Activated CD8-positive, alpha-beta memory T cell treated with anti-CD3 and anti-CD28 coated beads, Interleukin-2, amount 50 U/mL, for 24 hours (primary cell): ENCODE measurements around the gene APOC3.

ENCODE experiments used
- DNase-seq: peaks from one replicate; pipeline ENCODE4 v3.0.0-alpha.2; 2020; ENCODE audit errors: extremely low read depth

The APOC3 gene

DNA sequence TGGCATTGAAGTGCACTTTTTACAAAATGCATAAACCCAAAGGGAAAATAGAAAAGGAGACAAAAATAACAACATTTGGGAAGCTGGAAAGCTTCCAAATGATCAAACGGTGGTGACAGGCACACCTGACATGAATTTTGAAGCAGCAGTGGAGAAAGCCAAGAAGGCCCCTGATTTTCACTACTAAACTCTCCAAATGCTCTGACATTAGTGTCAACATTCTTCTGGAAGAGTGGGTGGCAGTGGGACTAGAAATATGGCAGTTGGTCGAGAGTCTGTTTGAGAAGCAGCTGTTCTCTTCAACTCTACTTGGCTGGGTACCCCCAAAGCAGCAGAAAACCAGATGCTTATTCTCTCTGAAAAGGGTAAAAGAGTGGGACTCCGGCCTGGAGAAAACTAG, 25.7 kb upstream of the APOC3 start:
- no peak for DNase-seq

DNA sequence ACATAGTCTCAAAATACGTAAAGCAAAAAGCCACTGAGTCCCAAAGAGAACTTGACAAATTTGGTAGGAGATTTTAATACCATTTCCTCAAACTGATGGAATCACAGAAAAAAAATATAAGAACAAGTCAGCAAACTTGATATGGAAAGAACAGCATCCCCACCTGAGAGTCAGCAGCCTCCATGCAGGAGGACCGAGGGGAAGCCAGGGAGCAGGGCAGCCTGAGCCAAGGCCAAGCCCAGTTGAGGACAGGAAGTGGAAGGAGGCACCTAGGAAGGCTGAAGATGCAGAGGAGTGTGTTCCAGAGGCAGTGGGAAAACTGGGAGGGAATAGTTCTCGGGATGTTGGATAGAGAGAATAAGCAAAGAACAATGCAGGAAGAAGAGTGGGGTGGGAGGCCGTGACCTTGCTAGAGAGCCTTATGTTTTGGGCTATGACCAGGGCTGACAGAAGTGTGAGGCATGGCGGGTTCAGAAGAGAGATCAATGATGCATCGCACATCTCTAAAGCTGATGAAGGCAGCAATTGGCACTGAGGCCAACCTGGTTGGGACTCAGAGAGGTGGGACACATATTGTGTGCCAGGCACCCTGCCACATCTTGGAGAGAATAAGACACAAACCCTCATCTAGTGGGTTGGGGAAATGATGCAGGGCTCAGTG, 22.0 kb upstream of the APOC3 start:
- no peak for DNase-seq

DNA sequence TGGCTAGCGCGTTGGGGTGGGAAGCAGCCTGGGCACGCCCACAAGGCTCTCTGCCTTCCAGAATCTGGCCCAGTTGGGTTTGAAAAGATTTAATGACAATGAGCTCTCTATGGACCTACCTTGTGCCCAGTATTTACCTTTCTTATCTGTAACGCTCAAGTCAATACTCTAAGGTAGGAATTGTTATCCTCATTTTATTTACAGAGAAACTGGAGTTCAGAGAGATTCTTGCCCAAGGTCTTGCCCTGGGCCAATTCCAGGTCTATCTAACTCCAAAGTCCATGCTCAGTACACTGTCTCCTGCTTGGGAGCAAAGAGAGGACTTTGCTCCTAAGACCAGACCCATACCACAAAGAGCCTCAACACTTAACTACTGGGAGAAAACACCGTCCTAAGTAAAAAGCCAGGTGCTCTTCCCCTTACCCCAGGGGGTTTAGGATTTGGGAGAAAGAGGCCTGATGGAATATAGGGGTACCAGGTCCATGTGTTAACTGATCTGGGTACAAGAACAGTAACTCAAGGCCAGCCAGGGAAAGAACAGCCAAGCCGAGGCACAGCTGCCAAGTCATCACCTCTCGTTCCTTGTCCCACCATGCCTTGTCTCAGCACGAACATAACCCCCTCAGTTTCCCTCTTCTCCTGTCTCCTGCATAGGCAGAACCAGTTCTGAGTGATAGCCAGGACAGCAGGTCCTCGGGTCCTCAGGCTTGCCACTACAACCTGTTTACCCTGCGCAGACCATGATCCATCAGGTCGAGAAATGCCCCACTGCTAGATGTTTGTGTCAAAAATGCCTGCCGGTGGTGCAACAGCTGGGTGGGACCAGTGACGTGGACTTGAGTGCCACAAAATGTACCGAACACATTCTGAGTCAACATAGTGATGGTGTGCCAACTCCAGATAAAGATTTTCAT, 21.2 kb upstream of the APOC3 start:
- DNase-seq = no peak

DNA sequence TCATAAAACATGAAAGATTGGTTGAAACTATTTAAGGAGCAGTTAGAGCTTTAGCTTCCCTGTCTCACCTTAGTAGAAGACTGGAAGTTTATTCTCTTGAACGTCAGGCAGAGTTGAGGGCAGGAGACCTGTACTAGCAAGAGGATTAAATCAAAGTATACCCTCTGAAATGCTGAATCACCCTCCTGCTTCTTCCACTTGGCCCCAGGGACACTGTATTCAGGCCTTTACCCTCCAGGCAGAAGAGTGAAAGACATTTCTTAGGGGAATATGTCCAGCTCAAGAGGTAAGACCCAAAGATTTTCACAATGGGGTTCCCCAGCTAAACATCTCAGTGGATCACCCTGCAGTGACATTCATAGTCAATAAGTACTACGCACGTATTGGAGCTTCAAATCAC, 18.5 kb upstream of the APOC3 start:
- DNase-seq = no peak

DNA sequence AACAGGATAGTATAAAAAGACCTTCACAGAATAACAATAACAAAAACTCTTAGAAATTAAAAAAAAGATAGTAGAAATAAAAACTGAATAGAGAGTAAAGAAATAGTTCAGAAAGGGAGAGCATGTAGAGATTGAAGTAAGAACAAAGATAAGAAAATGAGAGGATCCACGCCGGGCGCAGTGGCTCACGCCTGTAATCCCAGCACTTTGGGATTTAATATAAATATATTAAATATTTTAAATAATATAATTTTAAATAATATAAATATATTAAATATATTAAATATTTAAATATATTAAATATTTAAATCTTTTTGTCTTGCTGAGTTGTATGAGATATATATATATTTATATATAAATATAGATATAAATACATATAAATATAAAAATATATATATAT, 17.6 kb upstream of the APOC3 start:
- no peak for DNase-seq

DNA sequence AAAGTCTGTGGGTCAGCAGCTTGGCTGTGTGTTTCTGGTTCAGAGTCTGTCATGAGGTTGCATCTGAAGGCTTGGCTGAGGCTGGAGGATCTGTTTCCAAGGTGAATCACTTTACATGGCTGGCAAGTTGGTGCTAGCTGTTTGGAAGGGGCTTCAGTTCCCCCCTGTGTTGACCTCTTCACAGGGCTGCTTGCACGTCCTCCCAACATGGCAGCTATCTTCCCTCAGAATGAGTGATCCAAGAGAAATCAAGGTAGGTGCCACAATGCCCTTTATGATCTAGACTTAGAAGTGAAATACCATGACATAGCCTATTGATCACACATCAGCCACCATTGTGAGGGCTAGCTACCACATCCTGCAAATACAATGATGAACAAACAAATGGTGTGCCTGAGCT, 16.5 kb upstream of the APOC3 start:
- no peak for DNase-seq

DNA sequence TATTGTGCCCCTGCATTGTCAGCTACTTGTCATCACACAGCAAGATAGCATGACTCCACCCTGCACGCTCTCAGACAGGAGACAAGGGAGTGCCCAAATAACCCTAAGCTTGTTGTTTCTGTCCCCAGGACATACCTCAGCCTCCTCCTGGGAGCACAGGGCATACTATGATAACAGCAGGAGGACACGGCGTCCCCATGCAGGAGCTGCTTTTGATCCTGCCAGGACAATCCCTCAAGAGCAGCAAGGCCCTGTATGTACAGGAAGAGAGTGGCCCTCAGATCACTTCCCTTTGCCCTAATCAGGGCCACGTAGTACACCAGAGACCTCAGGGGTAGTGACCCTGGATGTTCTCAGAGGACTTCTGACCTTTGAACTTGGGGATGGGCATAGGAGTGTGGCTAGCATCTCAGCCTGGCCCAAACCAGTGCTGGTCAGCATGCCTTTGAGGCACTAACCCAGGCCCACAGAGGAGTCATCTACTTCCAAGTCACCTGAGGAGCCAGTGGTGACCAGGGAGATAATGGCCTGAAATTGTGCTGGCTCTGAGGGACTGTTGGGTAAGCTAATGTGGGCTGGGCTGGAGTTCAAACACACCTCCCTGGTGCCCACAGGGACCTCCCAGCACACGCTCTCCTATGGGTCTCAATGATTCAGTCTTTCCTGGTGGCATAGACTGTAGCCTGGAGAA, 15.8 kb upstream of the APOC3 start:
- no peak for DNase-seq

DNA sequence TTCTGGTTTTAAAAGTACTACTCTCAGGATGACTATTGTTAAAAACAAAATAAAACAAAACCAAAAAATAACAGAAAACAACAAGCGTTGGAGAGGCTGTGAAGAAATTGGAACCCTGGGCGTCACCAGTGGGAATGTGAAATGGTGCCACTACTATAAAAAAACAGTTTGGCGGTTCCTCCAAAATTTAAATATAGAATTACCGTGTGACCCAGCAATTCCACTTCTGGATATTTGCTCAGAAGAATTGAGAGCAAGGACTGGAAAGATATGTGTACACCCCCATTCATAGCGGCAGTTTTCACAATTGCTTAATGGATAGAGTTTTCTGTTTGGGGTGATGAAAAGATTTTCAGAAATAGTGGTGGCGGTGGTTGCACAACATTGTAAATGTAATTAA, 15.2 kb upstream of the APOC3 start:
- no peak for DNase-seq

DNA sequence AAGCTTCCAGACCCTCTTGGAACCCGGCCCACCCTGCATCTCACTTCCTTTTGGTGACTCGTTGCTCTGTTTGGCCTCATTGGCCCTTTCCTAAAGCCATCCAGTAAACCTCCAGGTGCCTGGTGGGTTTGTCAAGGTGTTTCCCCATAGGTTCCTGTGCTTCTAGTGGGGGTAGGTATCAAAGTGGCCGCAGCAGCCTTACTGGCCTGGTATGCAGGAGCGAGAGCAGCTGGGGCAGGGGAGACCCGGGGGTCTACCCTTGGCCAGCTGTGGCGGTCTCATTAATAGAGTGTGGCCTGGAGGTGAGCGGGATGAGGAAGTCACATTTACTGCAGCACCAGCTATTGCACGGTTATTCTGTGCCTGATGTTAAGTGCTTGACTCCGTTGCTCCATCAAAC, 10.7 kb upstream of the APOC3 start:
- DNase-seq = no peak

DNA sequence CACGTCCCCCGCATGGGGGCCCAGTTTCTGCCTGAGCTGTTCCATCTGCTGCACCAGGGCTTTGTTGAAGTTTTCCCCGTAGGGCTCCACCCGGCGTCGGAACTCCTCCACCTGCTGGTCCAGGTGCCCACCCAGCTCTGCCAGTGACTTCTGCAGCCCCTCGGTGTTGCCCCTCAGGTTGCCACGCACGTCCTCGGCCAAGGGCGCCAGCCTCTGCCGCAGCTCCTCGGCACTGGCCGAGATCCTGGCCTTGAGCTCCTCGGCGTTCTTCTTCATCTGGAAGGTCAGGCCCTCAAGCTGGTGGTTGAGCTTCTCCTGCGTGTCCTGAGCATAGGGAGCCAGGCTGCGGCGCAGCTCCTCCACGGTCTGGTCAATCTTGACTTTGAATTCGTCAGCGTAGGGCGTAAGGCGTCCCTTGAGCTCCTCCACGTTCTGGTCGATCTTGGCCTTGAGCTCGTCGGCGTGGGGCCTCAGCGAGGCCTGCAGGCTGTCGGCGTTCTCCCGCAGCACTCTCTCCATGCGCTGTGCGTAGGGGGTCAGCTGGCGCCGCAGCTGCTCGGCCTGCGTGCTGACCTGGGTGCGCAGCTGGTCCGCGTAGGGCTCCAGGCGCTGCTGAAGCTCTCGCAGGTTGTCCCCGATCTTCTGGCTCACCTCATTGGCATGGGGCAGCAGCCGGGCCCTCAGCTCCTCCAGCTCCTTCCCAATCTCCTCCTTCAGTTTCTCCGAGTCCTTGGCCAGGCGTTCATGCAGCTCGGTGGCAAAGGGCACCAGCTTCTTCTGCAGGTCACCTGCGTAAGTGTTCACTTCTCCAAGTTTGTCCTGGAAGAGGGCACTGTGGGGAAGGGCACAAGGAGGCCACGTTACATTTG, 8.4 kb upstream of the APOC3 start:
- DNase-seq = no peak

DNA sequence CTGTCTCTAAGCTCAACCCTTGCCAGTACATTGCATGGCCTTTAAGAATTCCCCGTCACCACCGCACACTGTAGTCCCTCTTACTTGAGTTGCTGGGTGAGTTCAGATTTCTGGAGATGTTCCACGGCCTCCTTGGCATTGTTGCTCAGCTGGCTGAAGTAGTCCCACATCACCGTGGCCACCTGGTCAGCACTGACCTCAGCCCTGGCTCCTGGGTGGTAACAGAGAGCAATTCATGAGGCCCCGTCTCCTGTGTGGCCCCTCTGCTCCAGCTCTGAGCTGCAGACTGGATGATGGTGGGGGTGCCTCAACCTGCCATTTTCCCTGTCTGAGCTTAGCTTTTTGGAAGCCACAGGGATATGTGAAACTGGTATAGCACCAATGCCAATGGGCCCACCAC, 7.1 kb upstream of the APOC3 start:
- DNase-seq = no peak

DNA sequence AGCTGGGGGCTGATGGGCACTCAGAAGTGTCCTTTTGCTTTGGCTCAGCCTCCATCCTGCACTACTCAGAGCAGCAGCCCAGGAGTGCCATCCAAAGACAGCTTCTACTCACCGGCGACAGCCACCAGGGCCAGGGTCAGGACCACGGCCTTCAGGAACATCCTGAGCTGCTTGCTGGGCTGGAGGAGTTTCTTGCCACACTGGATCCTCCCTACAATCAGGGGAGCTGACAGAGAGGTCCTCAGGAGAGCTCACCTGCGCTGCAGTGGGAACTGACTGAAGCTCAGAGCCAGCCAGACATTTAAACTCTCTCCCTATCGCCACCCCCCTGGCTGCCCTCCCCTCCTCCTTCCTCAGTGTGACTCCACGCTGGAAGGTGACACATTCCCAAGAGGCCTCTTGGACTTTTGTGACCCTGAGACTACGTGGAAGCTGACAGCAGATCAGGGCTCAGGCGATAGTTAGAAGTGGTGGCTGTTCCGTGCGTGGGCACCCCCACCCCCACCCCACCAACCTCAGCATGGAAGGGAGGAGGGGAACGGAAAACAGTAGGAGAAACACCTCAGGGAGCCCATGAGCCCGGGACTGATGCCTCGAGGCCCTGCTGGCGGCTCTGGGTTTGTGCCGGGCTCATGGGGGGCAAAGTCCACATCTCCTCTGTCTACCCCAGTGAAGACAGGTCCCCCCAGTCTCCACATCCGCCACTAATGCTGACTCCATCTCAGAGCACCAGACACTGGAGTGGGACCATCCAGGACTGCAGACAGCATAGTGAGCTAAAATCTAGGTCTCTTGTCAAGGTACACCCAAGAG, 6.5 kb upstream of the APOC3 start, which contains the start of gene APOA4:
Gene APOA4 (minus strand): TSS at position 274 of the 813 bp plus-strand sequence. CDS start 113 bp downstream, at position 161.
- DNase-seq = no peak

DNA sequence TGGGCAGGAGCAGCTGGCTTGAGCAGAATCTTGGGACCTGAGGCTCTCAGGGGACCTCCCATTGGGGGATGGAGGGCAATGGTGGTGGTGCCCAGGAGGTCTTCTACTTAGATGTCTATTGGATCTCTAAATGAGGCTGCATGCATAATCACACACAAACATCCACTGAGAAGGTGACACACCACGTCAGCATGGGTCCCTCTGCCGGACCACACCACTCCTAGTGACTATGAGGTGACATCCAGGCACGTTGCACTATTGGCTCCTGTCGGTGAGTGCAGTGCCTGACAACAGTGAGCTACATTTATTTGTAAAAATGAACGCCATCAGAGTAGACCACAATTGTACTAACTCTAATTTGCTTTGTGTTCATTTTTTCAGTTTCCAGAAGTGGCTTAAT, 4.3 kb upstream of the APOC3 start:
- DNase-seq = no peak

DNA sequence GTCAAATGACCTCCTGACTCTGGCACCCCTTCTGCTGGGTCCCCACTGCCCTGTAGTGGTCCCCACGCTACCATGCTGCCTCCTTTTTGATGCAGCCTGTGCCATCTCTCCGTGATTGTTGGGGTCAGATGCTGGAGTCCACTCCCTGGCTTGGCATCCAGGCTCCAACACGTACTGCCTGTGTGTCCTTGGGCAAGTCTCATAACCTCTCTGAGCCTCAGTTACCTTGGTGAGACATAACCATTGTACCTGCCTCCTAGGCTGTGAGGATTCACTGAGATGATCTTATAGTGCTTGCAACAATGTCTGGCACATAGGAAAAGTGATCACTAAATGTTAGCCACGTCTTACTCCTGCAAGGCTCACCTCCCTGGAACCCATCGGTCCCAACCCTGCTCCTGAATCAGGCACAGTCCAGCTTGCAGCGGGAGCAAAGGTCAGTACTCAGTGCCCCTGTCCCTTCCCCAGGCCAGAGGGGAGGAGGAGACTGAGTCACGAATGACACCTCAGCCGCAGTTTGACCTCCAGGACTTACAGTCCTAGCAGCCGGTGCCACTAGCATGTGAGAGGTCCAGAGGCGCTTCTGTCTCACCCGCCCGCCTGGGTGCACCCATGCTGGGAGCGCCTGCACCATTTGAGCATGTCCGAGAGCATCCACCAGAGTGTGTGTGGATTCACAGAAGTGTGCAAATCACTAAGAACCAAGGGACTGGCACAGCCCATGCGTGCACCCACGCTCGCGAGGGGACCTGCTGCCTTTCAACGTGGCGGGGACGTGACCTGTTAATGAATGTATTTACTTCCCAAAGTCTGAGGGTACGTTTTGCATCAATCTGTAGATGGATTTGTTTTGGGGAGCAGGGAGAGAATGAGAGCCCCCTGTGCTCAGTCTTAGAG, 3.6 kb upstream of the APOC3 start:
- DNase-seq = no peak

DNA sequence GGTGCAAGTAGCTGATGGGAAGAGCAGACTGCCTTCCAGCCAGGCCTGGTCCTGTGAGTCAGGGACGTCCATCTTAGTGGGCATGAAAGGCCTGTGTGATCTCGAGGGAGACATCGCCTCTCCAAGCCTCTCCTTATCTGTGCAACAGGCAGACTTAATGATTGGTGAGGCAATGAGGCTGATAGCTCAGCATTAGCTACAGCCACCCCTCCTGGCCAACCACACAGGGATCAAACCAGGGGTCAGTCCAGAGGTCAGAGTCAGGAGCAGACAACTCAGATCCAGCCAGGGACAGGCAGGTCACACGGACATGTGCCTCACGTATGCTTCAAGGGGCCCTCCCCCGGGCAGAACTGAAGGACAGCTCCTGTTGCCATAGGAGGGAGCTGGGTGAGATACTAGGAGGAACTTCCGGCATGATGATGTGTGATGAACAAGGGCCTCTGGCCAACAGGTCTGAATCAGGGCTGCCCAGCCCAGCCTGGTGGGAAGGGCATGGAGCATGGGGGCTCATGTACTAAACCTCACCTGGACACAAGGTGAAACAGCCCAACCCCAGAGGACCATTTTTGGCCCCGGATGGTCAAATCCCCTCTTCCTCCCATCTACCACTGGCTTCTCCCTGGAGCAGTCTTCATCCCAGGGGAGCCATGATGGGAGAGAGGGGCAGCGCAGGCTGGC, 2.8 kb upstream of the APOC3 start:
- no peak for DNase-seq

DNA sequence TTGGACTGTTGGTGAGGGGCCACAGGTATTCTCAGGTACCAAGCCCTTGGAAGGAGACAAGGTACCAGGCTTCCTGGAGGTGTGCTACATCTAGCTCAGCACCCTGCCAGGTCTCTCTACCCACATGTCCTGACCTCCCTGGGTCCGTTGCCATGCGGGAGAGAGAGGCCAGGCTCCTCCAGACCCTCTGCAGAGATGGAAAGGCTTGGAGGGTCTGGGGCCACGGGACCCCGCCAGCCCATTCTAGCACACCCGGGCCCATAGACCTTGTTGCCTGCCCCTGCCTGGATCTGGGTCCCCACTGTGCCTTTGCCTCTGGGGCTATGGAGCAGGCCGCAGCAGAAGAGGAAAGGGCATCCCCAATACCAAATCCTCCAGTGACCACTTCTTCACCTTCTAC, 2.2 kb upstream of the APOC3 start:
- no peak for DNase-seq

DNA sequence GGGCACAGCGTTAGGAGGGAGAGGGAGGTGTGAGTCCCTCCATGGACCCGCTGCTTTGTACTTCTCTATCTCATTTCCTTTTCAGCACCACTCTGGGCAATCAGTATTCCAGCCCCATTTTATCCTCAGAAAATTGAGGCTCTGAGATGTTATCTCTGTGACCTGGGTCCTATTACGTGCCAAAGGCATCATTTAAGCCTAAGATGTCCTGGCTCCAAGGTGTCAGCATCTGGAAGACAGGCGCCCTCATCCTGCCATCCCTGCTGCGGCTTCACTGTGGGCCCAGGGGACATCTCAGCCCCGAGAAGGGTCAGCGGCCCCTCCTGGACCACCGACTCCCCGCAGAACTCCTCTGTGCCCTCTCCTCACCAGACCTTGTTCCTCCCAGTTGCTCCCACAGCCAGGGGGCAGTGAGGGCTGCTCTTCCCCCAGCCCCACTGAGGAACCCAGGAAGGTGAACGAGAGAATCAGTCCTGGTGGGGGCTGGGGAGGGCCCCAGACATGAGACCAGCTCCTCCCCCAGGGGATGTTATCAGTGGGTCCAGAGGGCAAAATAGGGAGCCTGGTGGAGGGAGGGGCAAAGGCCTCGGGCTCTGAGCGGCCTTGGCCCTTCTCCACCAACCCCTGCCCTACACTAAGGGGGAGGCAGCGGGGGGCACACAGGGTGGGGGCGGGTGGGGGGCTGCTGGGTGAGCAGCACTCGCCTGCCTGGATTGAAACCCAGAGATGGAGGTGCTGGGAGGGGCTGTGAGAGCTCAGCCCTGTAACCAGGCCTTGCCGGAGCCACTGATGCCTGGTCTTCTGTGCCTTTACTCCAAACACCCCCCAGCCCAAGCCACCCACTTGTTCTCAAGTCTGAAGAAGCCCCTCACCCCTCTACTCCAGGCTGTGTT, 829 bp upstream of the APOC3 start:
- DNase-seq = no peak
